Stimulated activated CD4-positive, alpha-beta T cell treated with anti-CD3 and anti-CD28 coated beads, Interleukin-2, amount 100 ng/mL, for 4 hours (primary cell): ENCODE results near the gene ESYT2.

Experiments used
- DNase-seq: peaks from one replicate; pipeline ENCODE4 v3.0.0-alpha.2; 2020; ENCODE audit warnings: low read depth

Gene ESYT2

DNA sequence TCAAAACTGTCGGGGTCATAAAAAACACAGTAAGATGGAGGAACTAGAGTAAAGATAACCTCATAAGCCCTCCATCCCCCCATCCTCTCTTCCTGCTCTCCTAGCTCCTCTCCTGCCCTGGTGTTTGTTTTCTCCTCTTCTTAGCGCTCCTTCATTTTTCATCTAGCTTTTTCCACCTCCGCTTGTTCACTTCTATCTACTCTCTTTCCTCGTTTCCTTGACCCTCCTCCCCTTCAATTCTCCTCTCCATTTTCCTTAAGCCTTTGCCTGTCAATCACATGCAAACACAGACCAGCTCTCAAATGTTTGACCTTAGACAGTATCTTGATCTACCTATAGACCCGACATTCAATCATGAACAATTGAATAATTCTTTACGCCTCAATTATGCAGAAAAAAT is 134.7 kb downstream of the ESYT2 start:
- DNase-seq = no peak

DNA sequence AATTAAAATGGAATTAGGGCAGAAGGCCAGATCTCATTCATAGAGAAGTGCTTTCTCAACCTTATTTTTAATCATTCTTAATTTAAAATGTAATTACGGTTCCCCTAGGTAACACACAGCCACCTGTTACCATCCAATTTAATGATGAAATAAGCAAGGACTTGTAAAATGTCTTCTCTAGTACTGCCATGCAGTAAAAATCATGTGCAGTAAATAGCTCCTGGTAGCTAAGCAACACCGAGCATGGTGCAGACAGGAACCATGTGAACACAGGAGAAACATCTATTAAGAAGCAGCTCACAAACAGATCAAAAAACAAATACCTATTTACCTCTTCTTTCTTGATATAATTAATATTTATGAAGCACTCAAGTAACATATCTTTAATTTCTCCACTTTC is 139.8 kb downstream of the ESYT2 start:
- no peak for DNase-seq

- DNase-seq = no peak
Observed at GRCh38 chr7:158687406-158687805, 141.9 kb downstream of the ESYT2 start.

DNA sequence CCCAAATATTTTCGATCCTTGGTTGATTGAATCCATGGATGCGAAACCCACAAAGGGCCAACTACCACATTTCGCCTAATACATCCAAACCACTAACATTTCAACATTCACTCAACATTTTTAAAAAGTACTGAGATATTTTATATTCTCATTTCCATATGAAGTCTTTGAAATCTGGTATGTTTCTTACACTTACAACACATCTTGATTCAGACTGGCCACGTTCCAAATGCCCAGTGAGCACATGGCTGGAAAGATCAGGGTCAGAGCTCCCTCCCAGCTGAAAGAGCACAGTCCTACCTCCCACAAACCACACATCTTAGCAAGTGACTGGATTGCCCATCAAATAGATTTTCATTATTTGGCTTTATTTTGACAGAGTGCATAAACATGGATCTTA is 143.6 kb downstream of the ESYT2 start:
- DNase-seq = no peak

GRCh38 chr7:158684329-158684728 is 145.0 kb downstream of the ESYT2 start:
- no peak for DNase-seq

DNA sequence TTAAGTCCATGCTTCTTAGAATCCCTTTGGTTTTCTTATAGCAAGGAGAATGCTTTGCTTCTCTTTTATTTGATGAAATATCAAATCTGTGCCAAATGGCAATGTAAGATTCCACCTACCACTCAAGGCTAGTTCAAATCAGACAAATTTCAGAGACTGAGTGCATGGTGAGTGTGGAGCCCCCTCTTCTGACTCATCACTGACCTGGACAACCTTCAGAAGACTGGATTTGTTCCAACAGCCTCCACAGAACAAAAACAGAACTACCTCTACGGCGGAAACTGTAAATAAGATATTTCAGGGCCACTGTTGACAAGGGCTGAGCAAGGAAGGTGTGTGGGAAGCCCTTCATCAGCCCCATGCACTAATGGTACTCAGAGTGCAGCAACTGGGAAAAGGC is 145.8 kb downstream of the ESYT2 start:
- no peak for DNase-seq

GRCh38 chr7:158682456-158682855 is 146.9 kb downstream of the ESYT2 start:
- DNase-seq = no peak
